HuH-7 (cell line): ENCODE results near the gene CFAP92.

Experiments
- DNase-seq: peaks from one replicate; pipeline ENCODE4 v3.0.0; 2011; ENCODE audit warnings: low spot score

CFAP92 gene

GRCh38 chr3:129004639-129005295, 10.9 kb upstream of the CFAP92 start:
- no peak for DNase-seq

GRCh38 chr3:129003578-129004112, 9.8 kb upstream of the CFAP92 start:
- peak; percentile 79 for DNase-seq

- DNase-seq = no peak
Measured at GRCh38 chr3:129002573-129003569, 9.0 kb upstream of the CFAP92 start.

GRCh38 chr3:129001806-129002572, 8.1 kb upstream of the CFAP92 start:
- no peak for DNase-seq

- no peak for DNase-seq
Measured at GRCh38 chr3:129001101-129001805, 7.4 kb upstream of the CFAP92 start, which contains the start of gene EFCC1. Gene EFCC1 (plus strand): TSS chr3:129001304. CDS start chr3:129001629, 325 bp downstream.

- no peak for DNase-seq
Measured at GRCh38 chr3:129000742-129001100, 6.8 kb upstream of the CFAP92 start.

GRCh38 chr3:128999102-128999501, 5.2 kb upstream of the CFAP92 start:
- DNase-seq = no peak

GRCh38 chr3:128998561-128998960, 4.7 kb upstream of the CFAP92 start:
- no peak for DNase-seq

GRCh38 chr3:128997486-128998133, 3.7 kb upstream of the CFAP92 start:
- no peak for DNase-seq

- no peak for DNase-seq
Measured at GRCh38 chr3:128996726-128997125, 2.9 kb upstream of the CFAP92 start.

GRCh38 chr3:128996200-128996599, 2.3 kb upstream of the CFAP92 start:
- DNase-seq = no peak

- no peak for DNase-seq
Measured at GRCh38 chr3:128995737-128996136, 1.9 kb upstream of the CFAP92 start.

- DNase-seq = no peak
Measured at GRCh38 chr3:128994581-128995546, 988 bp upstream of the CFAP92 start.

- DNase-seq = no peak
Measured at GRCh38 chr3:128994173-128994512, 267 bp upstream of the CFAP92 start.

- DNase-seq = no peak
Measured at GRCh38 chr3:128992926-128993460, 883 bp downstream of the CFAP92 start.

- DNase-seq = no peak
Measured at GRCh38 chr3:128991355-128991895, 2.5 kb downstream of the CFAP92 start.

GRCh38 chr3:128988286-128988685, 5.6 kb downstream of the CFAP92 start:
- DNase-seq = no peak

GRCh38 chr3:128987302-128988100, 6.4 kb downstream of the CFAP92 start:
- DNase-seq = no peak
